Dedifferentiated amniotic fluid mesenchymal stem cell (primary cell): ENCODE data around the gene SDK2.
"Not testable (repeated sequence)": the region's sequence is repeated elsewhere in the genome, so short reads cannot be mapped to it uniquely, and the experiment has no call there.

ENCODE experiments used
- DNase-seq: peaks from one replicate; pipeline ENCODE4 v3.0.0-alpha.2; 2016; ENCODE audit errors: extremely low spot score

SDK2 gene

GRCh38 chr17:73323409-73324159 lies 320.7 kb downstream of the SDK2 start:
- no peak for DNase-seq

- peak; percentile 65 for DNase-seq
These were observed 323.5 kb downstream of the SDK2 start for GRCh38 chr17:73320601-73321264.

GRCh38 chr17:73319766-73320165 lies 324.5 kb downstream of the SDK2 start:
- DNase-seq = no peak

DNA sequence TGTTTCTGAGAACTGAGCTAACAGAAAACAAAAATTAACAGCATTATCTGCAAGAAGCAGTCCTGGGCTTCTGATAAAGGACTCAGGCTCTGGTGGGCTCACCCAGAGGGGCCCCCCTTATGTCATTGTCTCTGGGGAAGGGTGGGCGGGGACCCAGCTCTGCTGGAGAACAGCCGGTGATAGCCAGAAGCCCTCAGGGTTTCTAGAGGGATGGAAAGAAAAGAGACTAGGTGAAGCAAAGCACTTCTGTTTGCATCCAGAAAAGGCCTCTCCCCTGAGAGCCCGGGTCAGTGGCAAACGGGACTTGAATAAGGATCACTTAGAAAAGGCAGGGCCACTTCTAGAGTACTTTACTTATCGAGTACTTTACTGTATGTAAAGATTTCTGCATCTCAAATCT lies 325.4 kb downstream of the SDK2 start:
- DNase-seq = no peak

DNA sequence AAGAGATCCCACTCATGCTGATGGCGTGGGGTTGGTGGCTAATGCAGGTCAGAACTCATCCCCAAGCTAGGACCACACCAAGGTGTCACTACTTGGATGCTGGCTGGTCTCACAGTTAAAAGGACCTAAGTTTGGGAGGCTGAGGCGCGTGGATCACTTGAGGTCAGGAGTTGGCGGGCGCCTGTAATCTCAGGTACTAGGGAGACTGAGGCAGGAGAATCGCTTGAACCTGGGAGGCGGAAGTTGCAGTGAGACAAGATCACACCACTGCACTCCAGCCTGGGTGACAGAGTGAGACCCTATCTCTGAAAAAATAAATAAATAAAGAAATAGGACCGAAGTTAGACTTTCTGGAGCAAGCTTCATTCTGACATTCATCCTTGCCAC lies 325.8 kb downstream of the SDK2 start:
- no peak for DNase-seq

- DNase-seq = no peak
These were observed 326.5 kb downstream of the SDK2 start for GRCh38 chr17:73317513-73318426.

DNA sequence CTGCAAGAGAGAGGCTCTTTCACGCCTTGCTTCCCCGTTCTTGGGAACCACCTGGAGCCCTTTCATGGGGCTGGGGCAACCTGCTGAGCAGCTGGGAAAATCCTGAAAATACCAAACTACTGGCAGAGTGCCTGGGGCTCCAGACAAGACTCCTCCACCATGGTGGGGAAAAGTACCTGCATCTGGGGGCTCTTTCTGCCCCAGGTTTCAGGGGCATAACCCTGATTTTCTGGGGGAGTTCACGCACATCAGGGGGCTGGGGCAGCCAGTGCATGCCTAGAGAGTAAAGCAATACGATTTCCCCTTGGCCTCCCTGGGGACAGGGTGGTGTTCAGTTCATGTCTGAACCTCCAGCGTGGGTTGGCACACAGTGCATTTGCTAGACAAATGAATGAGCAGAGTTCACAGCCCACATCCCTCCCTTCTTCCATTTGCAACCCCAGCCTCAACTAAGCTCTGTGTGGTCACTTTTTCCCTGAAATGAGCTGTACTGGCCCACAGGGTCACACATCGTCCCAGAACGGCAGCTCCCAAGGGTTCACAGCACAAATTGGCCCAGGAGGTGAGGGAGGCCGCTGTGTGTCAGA lies 327.2 kb downstream of the SDK2 start:
- DNase-seq = no peak

- DNase-seq = no peak
These were observed 328.8 kb downstream of the SDK2 start for GRCh38 chr17:73315471-73315870.

GRCh38 chr17:73313526-73314127 lies 330.6 kb downstream of the SDK2 start:
- no peak for DNase-seq

GRCh38 chr17:73312887-73313286 lies 331.4 kb downstream of the SDK2 start:
- not testable (repeated sequence) for DNase-seq

DNA sequence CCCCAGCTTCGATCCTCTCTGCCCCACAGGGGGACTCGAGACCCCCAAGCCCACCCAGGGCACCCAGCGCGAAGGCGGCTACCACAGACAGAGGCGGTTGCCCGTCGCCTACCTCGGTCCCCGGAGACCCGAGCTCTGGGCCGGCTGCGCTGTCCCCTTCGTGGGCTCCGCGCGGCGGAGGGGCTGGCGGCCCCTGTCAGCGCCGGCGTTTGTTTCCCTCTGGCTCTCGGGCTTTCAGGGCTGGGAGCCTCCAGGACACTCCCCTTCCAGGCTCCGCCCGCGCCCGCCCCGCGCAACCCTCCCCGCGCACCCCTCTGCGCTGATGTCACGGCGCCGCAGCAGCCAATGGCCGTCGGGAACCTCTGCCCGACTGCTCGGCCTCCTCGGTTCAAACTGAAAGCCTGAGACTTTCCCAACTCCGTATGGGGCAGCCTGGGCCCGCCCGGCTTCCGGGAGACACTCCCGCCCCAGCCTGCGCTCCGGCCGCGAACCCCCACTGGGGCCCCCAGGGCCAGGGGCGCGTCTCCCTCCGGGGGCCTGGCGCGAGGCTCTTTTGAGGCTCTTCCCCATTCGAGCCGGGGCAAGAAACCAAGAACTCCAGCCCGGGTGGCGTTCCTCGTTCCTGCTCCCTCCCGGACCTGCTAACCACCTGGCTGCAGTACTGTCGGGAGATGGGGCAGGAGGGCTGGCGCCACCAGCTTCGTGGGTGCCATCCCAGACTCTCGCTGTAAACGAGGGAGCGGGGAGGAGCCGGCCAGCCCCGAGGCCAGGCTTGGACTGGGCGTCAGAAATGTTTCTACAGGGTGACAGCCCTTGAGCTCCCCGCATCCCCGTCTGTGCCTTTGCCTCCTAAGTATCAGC lies 332.2 kb downstream of the SDK2 start, which contains the start of gene CDC42EP4:
Gene CDC42EP4 (minus strand): TSS at position 221 of the 861 bp plus-strand sequence. CDS start 25,501 bp downstream, outside the sequence.
- DNase-seq = peak; percentile 90

DNA sequence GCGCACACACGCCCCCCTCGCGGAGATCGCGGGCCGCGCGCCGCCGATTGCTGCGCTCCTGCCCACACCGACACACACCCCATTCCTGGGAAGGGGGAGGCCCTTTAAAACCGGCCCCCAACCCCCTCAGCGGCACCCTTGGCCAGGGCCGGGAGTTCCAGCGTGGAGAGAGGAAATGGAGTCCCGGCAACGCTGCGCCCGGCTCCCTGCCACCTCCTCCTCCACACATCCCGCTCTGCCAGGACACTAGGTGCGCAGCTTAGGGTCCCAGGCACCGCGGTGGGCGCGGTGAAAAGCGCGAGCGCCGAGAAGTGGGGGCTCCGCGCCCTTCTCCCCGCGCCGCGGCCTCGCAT lies 332.8 kb downstream of the SDK2 start:
- no peak for DNase-seq

GRCh38 chr17:73309727-73310596 lies 334.3 kb downstream of the SDK2 start:
- no peak for DNase-seq

DNA sequence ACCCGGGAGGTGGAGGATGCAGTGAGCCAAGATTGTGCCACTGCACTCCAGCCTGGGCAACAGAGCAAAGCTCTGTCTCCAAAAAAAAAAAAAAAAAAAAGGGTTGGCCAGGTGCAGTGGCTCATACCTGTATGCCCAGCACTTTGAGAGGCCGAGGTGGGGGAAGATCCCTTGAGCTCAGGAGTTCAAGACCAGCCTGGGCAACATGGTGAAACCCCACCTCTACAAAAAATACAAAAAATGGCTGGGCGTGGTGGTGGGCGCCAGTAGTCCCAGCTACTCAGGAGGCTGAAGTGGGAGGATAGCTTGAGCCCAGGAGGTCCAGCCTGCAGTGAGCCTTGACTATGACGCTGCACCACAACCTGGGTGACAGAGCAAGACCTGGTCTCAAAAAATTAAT lies 335.3 kb downstream of the SDK2 start:
- not testable (repeated sequence) for DNase-seq

- peak; percentile 62 for DNase-seq
These were observed 336.0 kb downstream of the SDK2 start for GRCh38 chr17:73308017-73308823.

- no peak for DNase-seq
These were observed 337.1 kb downstream of the SDK2 start for GRCh38 chr17:73307130-73307529.

DNA sequence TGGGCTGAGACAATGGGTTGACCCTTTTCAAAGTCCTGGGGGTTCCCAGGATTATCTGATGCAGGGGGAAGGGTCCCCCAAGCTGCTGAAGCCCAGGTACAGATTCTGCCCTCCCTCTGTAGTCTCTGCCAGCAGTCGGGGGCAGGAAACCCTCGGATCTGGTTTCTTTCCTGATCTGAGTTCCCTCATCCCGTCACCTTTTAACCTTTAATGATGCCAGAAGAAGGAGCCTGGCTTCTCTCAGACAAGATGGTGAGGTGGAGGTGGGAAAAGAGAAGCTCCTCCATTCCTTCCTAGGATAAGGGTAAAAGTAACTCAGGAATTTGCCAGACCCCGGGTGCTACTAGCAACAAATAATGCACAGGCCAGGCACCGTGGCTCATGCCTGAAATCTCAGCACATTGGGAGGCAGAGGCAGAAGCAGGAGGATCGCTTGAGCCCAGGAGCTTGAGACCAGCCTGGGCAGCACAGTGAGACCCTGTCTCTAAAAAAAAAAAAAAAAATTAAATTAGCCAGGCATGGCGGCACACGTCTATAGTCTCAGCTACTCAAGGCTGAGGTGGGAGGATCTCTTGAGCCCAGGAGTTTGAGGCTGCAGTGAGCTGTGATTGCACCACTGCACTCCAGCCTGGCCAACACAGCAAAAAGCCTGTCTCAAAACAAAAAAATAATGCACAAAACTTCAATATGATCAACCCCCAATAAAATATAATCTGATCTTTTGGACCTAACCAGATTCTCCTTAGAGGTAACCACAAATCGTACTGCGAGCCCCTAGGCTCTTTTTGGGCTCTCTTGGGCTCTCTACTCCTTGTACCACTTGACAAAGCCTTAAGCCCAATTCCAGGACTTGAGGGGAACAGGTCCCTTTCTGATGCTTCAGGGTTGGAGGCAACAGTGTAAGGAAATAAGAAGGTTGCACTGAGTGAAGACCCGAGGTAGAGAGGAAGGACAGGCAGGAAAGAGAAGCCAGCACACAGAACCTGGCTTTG lies 338.1 kb downstream of the SDK2 start:
- DNase-seq = no peak
